NCI-H1436 treated with DMSO at 0.1 percent for 48 hours (cell line): ENCODE results near the gene CILP2.

Experiments
- DNase-seq: peaks from one replicate; lab custom pipeline; 2025; lab: John Stamatoyannopoulos, UW

The CILP2 gene, protein sequence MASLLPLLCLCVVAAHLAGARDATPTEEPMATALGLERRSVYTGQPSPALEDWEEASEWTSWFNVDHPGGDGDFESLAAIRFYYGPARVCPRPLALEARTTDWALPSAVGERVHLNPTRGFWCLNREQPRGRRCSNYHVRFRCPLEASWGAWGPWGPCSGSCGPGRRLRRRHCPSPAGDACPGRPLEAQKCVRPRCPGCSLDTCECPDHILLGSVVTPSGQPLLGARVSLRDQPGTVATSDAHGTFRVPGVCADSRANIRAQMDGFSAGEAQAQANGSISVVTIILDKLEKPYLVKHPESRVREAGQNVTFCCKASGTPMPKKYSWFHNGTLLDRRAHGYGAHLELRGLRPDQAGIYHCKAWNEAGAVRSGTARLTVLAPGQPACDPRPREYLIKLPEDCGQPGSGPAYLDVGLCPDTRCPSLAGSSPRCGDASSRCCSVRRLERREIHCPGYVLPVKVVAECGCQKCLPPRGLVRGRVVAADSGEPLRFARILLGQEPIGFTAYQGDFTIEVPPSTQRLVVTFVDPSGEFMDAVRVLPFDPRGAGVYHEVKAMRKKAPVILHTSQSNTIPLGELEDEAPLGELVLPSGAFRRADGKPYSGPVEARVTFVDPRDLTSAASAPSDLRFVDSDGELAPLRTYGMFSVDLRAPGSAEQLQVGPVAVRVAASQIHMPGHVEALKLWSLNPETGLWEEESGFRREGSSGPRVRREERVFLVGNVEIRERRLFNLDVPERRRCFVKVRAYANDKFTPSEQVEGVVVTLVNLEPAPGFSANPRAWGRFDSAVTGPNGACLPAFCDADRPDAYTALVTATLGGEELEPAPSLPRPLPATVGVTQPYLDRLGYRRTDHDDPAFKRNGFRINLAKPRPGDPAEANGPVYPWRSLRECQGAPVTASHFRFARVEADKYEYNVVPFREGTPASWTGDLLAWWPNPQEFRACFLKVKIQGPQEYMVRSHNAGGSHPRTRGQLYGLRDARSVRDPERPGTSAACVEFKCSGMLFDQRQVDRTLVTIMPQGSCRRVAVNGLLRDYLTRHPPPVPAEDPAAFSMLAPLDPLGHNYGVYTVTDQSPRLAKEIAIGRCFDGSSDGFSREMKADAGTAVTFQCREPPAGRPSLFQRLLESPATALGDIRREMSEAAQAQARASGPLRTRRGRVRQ

DNA sequence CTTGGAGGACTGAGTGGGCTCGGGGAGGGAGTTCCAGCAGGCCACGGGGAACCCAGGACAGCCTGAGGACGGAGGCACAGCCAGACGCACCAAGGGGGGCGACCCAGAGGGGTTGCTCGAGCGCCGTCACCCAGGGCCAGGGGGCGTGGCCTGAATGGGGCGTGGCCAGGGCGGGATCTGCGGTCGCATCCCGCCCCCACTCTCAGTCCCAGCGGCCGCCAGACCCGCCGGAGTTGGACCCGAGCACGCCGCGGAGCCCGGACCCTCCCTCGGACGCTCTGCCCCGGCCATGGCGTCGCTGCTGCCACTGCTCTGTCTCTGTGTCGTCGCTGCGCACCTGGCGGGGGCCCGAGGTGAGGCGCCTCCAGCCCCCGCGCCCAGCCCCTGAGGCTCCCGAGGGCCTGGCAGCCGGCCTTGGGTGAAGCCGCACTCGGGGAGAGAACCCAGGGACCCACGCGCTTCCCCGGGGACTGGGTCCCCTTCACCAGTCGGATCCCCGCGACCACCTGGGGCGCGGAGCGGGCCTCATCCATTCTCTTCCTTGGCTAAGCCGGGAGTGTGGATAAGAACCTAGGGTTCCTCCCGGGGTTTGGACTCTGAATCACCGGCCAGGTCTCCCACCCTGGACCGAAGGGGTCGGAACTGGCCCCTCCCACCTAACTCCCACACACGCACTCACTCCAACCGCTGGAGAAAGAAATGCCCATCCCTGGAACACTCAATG is at the start of gene CILP2:
Gene CILP2, plus strand, starts transcription at position 205 of the 724 bp plus-strand sequence. Its CDS starts 85 bp downstream, at position 290.
- DNase-seq, result no peak

DNA sequence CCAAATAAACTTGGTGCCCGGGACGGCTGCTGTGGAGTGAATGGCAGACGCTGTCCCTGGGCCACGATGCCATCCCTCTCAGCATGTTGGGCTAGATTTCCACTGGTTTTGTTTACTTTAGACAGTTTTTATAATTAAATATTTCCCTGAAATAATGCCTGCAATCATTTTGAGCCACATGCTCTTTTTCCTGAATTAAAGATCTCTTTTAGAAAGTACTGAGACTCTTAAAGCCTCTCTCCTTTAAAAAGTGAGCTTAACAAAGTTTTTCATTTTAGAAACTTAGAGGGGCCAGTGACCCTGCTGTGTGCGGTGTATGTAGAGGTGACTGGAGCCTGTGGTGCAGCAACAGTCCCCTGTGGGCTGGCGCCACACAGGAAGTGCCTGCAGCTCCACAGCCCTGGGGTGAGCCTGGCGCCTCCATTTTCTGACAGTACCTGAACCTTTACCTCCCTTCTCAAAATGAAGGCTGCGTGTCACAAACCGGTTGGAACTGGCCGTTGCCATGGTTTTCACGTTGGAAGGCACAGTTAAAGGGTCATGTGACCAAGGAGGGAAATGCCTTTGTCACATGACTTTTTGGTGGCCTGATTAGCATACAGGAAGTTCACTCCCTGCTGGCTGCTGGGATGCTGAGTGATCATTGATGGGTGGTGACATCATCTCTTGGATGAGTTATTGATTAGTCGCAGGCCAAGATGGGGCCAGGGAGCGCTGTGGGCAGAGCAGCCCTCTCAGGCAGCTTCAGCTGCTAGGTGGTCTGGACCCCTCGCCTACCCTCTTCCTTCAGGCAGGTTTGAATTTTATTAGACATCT is 49.0 kb upstream of the CILP2 start:
- no peak for DNase-seq

DNA sequence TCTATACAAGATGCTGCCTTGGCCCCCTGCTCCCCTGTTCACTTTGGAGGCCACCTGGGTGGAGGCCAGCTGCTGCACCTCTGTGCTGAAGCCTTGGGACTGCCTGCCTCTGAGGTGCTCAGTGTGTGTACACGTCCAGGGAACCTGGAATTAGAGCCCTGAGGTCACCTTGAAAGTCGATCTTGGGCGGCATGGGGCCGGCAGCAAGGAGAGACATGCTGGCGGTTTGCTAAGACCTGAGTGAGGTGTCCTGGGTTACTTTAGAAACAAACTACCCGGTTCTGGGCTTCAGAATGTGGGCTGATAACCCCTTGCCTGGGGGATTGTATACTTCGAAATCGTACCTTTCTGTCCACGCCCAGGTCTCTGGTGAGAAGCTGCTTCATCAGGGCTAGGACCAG is 48.3 kb upstream of the CILP2 start:
- no peak for DNase-seq

DNA sequence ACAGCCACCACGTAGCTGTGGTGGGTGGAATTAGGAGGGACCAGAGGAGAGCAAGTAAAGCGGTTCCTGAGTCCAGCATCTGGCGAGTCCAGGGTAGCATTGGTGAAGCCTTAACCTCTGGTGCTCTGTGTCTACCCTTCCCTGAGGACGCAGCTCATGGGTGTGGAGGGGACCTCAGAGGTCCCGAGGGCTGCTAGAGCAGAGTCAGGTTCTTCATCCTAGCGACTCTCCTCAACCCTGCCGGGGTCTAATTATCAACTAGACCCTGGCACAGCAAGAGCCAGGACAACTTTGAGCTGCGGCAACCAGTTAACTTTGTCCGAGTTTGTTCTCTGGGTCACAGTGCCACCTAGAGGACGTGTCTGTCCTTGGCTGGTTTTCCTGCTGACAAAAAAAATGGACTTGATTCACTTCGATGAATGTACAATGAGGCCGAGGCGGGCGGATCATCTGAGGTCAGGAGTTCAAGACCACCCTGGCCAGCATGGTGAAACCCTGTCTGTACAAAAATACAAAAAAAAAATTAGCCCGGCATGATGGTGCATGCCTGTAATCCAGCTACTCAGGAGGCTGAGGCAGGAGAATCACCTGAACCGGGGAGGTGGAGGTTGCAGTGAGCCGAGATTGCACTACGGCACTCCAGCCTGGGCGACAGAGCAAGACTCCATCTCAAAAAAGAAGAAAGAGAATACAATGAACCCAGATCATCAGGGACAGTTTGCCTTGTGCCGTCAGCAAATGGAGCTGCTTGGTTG is 47.7 kb upstream of the CILP2 start:
- peak; percentile 27 for DNase-seq

DNA sequence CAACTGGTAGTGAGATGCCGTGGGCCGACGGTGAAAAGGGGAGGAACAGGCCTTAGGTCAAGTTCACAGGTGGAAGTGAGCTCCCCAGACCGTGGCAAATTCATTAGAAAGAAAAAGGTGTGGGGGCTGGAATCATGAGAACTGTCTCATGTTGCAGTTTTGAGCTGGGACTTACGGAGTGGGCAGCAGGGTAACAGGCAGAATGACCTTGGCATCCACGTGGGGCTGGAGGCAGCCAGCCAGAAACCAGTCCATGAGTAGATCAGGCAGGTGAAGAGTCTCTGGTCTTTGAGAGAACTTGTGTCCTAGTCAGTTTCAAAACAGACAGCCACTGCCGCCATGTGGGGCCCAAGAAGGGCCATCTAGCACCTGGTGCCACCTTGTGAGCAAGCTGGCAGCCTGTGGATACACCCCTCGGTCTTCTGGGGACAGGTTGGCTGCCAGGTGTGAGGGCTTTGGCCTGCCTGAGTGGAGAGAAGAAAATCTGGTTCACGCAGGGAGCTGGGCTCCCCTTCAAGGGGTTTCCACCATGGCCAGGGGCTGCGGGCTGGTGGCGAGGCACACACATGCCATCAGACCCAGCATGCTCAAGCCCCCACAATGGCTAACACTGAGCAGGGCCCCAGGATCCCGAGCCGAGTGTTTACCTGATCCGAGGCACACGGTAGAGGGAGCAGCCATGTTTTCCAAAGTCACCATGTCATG is 46.6 kb upstream of the CILP2 start:
- DNase-seq, result no peak

DNA sequence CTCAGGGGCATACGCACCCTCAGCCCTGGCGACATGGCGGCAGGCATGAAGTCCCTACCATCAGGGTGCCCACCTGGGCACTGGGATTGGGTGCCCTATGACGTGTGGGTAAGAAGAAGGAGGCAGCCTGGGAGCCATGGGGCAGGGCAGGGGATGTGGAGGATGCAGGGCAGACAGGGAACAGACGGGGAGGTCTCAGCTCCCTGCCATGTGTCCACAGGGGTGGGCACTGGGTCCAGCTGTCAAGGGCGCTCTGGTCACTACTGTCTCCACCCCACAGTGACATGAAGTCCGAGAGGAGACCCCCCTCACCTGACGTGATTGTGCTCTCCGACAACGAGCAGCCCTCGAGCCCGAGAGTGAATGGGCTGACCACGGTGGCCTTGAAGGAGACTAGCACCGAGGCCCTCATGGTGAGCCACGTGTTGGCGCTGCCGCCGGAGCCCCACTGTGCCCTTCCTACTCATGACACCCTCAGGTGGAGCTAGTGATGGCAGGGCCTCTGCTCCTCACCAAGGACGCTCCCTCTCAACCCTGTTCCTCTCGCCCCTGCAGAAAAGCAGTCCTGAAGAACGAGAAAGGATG is 45.9 kb upstream of the CILP2 start:
- DNase-seq, result no peak

DNA sequence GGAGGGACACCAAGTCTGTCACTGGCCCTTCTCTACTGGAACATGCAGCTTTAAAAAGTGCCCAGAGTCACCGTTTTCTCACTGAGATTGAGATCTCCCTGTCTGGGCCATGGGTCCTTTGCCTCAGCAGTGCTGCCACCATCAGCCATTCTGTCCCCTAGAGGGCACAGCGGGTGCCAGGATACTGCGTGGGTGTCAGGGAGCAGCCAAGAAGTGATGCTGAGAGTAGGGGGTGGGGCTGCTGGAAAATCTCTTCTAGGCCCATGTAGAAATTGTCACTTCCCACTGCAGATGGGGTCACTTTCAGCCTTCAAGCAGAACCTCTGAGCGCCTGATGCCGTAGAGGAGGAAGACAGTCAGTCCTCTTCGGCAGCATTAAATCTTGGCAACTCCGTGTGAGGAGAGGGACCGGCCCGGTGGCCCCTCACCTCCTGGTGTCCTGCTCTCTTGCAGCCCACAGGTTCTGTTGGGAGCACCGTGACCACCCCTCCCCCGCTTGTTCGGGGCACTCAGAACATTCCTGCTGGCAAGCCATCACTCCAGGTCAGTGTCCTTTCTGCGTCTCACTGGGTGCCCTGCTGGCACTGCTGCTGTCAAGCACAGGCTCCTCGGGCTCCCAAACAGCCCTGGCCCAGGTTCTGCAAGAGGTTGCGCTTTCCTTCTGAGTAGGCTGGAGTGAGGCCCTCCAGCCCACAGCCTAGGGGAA is 44.1 kb upstream of the CILP2 start:
- DNase-seq, result no peak

DNA sequence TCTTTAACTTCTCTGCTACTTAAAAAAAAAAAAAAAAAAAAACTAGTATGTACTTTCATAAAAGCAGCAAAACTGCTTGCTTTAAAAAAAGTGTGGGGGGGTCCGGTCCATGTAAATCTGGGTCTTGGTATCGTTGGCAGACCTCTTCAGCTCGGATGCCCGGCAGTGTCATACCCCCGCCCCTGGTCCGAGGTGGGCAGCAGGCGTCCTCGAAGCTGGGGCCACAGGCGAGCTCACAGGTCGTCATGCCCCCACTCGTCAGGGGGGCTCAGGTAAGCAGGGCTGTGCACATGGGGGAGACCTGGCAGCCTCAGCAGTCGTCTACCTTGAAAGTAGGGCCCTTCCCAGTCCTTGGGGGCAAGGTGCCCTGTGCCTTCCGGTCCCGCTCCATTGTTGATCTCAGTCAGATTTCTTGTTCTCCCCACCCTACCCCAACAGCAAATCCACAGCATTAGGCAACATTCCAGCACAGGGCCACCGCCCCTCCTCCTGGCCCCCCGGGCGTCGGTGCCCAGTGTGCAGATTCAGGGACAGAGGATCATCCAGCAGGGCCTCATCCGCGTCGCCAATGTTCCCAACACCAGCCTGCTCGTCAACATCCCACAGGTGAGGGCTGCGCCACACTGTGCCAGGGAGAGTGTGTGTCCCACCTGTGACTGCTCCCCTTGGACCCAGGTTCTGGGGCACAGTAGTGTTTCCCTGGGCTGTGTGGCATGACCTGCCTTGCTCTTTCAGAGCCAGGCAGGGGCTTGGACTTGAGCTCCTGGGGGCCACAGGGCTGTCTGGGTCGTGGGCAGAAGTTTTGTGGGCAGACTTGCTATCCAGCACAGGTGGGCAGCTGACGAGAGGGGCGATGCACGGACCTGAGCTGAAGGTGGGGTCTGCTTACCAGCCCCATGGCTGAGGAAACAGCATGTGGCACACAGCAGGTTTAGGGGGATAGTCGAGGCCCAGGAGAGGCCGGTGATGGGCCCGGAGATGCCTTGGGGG is 42.2 kb upstream of the CILP2 start:
- DNase-seq, result no peak

DNA sequence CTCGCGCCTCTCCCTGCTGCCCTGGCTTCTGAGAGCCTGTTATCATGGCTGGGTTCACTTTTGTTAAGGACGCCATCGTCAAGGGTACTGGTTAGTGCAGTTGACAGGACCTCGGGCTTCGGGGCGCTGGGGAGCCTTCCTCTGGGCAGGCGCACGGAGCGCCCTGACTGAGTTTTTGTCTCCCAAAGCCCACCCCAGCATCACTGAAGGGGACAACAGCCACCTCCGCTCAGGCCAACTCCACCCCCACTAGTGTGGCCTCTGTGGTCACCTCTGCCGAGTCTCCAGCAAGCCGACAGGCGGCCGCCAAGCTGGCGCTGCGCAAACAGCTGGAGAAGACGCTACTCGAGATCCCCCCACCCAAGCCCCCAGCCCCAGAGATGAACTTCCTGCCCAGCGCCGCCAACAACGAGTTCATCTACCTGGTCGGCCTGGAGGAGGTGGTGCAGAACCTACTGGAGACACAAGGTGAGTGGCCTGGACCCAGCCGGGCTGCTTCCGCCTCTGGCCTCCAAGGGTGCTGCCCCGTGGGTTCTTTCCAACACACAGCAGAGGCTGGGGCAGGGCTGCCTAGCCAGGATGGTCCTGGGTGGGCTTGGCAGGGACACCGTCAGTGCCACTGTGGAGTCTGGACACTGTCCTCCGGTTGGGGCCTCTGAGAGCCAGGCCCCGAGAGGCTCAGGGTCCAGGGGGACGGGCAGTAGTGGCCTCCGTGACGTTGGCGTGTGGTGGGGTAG is 39.6 kb upstream of the CILP2 start:
- DNase-seq, result no peak

DNA sequence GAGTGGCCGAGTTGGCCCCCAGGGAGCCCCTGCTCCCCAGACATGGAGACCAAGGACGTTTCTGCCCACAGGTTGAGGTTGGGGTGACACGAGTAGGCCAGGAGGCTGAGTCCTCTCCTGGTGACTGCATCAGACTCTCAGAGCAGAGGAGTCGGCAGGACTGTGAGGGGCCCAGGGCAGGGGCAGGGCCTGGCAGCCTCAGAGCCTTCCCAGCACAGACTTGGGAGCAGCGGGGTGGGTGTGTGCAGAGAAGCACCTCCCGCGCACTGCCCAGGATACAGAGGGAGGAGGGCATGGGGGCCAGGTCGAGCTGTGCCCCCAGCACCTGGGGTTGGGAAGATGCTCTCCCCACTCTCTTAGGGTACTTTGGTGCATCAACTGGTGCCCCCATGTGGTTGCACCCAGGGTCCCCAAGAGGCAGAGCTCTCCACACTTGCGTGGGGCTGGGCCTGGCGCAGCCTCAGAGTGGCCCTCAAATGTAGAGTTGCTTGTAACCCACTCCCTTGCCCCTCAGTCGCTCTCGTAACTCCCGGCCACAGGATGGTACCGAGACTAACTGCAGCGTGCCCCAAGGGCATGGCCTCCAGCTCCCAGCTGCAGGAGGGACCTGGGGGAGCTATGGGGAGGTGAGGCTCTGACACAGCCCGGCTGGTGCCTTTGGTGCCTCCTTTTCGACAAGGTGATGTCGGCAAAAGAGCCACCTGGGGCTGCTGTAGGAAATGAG is 38.6 kb upstream of the CILP2 start:
- DNase-seq, result no peak

DNA sequence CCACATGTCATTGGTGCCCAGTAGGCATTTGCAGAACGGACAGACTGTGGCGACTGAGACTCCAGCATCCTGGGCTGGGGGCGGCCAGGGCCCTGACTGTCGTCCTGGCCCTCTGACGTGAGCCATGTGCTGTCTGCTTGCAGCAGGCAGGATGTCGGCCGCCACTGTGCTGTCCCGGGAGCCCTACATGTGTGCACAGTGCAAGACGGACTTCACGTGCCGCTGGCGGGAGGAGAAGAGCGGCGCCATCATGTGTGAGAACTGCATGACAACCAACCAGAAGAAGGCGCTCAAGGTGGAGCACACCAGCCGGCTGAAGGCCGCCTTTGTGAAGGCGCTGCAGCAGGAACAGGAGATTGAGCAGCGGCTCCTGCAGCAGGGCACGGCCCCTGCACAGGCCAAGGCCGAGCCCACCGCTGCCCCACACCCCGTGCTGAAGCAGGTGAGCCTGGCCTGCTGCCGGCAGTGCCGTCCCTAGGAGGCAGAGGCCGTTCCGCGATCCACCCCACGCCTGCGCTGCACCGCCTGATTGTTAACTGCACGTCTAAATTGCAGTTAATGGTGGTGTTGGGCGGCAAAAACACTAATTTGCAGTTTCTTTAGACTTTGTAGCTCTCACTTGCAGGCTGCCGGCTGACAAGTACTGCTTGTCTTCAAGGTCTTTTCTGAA is 37.0 kb upstream of the CILP2 start:
- DNase-seq, result no peak

DNA sequence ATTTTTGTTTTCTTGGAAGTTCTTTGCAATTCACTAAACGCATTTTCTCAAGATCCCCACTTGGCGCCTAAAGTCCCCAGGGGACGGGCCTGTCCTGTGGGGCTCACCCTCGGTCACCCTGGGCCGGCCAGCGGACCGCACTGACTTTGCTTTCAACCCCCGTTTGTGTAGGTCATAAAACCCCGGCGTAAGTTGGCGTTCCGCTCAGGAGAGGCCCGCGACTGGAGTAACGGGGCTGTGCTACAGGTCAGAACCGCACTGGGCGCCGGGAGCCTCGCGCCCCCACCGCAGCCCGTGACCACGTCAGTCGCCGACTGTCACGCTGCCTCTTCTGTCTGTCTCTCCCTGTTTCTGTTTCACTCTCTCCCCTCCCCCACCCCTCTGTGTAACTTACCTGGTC is 36.3 kb upstream of the CILP2 start:
- no peak for DNase-seq

DNA sequence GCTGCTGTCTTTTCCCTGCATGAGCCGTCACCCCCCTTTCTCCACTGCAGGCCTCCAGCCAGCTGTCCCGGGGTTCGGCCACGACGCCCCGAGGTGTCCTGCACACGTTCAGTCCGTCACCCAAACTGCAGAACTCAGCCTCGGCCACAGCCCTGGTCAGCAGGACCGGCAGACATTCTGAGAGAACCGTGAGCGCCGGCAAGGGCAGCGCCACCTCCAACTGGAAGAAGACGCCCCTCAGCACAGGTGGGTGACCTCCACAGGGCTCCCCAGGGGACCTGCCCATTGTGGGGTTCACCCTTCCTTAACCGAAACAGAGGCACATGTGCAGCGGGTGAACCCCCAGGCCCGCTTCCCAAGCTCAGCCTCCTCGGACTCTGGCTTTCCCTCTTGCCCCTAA is 35.8 kb upstream of the CILP2 start:
- DNase-seq, result no peak

DNA sequence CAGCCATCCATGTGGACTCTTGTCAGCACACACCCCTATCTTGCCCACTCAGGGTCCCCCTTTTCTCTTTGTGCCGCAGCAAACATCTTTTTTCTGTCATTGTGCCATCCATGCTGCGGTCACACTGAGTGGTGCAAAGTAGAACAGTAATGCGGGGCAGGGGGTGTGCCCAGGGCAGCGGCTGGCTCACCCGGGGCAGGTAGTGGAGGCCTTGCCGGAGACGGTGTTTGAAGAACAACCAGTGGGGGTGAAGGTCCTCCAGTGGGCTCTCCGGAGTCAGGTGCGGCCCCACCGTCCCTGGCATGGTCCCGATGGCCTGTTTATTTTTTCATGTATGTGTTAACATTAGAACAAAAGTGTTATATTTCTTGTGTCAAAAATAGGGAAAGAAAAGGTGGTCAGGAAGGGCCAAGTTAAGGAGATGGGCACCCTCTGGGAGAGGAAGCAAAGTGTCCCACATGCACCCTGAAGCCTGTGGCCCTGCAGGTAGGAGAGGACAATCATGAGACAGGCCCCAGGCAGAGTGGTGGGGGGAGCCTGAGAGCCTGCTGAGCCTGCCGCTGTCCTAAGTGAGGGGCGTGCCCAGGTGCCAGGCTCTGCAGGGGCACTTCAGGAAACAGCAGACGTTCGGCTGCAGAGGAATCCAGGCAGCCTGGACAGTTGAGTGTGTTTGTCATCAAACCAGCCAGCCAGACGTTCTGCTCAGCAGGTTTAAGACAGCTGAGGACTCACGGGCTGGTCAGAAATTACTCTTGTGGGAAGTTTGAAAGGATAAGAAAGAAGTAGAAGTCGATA is 35.1 kb upstream of the CILP2 start:
- no peak for DNase-seq
